GM18868 (cell line): ENCODE data around the gene MCC.

Experiments used
- ATAC-seq: cut with Tn5 transposase; IDR thresholded peaks from one replicate; pipeline ENCODE4 v1.9.1; 2021; ENCODE audit warnings: mild to moderate bottlenecking, moderate library complexity; ENCODE audit not compliant: unreplicated experiment

Gene MCC

DNA sequence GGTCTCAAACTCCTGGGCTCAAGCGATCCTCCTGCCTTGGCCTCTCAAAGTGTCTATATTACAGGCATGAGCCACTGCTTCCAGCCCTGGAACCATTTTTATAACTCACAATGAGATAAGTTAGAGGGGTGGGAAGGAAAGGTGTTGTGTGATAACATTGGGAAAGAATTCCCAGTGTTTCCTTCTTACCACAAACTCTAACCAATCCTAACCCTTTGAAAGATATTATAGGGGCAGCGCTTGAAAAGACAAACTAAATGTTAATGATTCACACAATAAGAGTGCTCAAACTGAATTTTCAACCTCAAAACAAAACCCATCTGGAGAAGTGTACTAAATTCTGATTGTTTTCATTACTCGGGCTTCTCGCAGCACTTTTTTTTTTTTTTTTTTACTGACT is 163.2 kb downstream of the MCC start:
- no peak for ATAC-seq

DNA sequence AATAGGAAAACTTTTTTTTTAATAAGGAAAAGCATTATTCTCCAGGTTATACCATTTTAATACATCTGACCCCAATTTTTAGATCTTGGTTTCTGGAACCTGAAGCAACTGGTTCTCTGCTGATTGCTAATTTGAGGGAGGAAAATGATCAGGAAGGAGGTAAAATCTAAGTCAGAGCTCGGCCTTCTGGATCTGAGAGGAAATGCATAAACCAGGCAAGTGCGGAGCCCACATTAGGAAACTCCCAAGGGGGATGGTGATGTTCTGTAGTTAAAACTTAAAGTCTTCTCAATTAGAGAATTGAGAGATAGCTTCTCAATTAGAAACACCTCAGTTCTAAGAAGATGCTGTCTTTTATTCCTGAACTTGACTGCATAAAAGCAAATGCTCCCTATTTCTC is 167.0 kb downstream of the MCC start:
- ATAC-seq: no peak

DNA sequence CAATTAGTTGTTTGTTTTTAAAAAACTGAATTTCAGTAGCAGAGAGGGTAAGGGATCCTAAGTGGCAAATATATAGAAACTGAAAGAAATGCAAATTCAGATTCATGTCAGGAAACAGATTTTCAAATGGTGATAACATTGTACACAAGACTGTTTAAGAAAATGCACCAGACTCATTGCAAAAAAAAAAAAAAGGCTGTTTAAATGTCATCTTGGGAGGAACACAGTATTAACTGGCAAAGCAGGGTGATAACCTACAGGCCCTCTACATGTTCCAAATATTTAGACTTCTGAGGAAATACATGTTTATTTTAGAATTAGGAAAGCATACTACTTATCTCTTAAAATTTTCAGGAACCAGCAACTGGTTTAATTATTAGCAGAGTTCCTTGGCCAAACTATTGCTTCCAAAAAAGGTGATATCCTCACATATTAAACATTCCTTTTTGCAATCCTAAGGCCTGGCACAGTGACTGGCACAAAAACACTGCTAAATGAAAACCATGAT is 167.9 kb downstream of the MCC start:
- no peak for ATAC-seq

DNA sequence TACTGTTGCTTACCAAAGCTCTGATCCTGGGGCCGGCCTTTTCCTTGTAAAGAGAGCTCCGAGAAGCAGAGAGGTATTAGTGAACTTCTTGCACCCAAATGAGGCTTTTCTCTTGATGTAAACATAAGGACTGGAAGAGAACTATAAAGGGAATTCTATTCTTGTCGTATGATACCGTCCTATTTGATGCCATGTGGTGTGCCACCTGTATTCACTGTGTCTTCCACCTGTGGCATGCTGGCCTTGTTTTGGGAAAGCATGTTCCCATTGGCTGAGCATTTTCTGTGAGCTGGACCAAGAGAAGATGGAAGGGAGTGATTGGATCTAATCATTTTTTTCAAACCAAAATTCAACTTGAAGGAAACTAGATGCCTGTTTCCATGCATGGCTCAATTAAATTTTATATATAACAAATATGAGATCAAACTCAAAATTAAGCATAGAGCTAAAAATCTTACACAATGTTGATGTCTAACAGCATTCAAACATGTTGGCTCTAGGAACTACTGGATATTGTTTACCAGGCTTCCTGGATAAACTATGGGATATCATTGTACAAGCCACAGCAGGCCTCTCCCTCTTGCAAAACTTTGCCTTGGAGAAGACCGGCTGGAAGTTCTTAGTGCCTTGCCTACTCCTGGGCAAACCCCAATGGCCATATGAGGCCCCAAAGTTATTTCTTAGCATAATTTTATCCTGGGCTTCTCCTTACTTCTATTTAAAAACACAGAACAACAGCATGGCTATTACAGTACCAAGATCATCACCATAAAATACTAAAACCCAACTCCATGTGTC is 168.8 kb downstream of the MCC start:
- ATAC-seq: no peak

DNA sequence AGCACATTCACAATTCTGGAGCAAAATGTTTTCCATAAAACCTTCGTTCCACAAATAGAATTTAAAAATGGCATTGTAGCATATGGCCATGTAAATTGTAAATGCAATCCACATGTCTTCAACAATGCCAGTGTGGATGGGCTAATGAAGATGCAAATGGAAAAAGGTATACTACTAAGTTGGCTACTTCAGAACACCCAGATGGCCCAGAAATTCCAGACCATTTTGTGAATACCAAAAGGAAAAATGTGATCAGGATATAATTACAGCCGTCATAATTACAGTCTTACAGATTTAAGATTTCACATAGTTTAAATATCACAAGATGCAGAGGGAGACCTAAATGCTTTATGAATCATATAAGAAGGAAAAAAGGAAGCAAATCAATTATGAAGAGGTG is 170.6 kb downstream of the MCC start:
- ATAC-seq: no peak

DNA sequence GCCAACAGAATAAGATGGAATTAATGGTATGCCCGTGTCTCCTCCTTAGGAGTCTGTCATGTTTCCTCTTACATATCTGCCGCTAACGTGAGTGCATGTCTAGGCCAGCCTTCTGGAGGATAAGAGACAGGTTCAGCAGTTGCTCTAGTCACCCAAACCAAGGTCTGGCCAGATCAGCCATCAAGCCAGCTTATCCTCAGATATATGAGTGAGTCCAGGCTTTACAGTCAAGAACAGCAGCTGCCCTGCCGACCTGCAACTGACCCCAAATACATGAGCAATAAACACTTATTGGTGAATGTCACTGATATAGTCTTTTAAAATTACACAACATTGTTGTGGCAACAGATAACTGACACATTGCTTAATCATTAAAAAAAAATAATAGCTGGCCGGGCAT is 177.0 kb downstream of the MCC start:
- no peak for ATAC-seq

DNA sequence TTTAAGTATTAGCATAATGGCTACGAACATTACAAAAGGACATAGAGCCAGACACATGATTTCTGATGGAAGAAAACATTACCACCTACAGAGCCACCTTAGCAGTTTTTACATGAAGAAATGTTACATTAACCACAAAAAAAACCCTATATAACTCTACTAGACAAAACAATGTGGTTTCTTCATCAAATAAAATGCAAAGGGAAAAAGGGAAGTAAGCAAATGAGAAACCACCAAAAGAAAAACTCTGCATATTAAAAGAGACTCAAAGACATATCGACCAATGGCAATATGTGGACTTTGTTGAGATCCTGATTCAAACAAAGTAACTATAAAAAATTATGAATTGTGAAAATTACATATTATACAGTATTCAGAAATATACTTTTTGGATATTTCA is 186.1 kb downstream of the MCC start:
- no peak for ATAC-seq

DNA sequence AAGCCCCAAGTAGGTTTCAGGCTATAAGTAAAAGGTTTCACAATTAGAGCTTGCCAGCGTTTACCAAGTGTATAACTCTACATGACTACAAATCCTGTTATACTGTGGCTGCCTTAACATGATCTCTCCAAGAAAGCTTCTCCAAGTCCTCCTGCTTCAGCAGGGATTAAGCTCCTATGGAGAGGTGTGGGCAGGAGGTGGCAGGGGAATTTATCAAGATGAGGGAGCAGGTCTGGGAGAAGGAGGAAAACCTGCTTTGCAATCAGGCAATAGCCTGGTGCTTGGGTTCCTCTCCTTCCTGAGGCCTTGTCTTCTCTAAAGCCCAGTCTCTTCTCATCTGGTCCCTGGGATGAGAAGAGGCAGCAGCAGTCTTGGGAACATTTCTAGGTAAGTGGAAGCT is 188.7 kb downstream of the MCC start:
- ATAC-seq: no peak

DNA sequence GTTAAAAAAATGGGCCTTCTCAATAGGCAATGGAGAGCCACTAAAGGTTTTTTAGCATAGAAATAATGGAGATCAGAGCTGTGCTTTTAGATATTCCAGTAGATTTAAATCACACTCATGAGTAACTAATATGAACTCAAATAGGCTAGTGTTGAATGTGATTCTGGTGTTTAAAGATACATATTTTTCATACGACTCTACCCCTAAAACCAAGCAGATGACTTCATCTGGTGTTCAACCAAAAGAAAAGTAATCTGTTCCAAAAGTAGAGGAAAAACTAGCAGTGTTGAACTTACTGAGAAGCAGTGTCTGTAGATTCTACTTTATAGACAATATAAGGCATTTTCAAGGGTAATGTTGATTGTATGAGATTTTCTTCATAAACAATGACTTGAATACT is 191.6 kb downstream of the MCC start:
- ATAC-seq: no peak

DNA sequence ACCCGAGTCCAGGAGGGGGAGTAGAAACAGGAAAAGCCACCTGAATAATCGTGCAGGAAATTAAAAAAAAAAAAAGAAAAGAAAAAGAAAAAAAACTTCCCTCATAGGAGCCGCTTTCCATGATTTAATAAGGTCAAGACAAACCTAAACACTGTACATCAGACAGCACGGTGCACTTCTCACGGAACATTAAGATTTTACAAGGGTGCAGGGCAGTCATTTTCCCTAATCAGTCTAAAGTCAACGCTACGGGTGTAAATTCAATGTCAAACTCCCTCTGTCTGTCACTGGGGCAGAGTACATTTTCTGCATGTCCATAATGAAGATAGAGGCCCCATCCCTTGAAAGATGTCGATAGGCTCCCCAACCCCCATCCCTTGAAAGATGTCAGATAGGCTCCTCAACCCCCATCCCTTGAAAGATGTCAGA is 193.1 kb downstream of the MCC start:
- ATAC-seq: no peak

DNA sequence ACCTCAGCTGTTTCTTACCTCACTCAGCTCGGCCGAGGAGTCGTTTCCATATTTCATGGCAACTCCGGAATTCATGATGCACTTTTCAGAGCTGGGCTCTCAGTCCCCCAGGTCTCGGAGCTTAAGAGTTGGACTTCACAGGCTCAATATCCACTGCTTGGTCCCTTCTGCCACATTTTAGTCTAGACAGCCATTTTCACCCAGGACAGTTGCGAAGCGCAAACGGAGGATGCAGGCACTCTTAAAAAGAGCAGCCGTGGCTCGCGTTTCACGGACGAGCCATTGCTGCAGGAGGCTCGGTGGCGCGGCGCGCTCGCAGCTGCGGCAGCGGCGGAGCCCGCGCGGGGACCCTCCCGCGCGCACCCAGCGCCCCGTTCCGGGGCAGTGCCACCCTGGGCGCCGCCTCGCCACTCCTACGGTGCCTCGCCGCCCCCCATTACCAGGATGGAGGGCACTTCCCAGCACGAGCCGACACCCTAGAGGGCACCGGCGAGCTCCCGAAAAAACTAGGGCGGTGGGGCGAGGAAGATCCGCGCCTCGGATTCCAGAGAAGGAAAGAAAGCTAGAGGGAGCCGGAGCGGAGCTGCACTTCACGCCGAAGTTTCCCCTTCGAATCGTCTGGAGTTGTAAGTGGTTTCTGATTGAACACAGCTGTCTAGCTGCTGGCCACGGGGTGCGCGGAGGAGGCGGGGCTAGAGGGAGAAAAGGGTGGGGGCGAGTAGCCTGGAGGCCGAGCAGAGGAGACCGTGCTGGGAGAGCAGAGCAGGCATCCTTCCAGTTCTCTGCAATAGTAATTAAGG is 193.7 kb downstream of the MCC start:
- ATAC-seq: peak; percentile 97

DNA sequence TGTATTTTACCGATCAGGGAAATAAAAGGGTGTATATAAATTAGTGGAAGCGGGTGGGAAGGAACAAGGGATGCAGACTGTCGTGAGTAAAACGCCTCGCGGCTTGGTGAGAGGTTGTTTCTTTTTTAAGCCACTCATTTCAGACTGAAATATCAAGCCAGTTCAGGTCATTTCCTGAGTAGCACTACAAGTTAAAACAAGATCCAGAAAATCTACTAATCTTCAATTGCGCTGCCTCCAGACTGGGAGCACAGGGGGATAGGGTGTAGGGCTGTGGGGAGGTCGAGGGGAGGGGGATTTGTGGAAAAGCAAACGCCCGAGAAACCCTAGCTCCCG is 194.3 kb downstream of the MCC start:
- ATAC-seq: peak; percentile 21

DNA sequence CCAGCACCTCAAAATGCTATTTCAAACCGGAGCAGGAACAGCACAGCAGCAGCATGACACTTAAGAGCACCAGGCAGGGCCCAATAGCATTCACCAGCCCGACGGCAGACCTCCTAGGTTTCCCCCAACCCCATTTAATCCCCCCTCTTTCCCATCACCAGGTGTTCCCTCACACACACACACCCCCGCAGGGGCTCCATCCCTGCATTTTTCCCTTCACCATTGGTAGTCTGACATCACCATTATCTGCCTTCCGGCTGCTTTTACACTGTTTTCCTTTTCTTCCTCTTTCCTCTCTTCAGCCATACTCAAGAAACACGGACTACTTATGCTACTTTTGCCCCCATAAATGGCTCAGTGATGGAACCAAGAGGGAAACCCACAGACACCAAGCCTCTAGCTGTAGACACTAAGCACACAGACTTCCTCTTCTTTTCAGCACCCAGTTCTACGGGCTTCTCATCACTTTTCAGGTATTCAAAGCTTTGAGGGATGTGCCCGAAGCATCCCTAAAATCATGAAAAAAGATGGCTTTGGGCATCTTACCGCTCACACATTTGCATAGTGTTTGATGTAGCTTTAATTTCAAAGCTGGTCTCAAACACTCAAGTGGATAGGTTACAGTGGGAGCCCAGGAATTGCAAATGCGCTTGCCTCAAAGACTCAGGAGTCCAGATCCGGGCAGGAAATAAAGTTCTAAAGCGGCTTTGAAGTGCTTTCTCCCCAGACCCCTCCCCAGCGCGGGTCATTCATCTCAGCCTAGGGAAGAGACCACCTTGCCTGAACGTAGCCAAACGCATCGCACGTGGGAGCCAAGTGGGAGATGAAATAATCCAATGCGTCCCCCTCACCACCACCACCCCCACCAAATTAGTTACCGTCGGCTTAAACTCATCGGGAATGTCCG is 194.9 kb downstream of the MCC start:
- no peak for ATAC-seq

DNA sequence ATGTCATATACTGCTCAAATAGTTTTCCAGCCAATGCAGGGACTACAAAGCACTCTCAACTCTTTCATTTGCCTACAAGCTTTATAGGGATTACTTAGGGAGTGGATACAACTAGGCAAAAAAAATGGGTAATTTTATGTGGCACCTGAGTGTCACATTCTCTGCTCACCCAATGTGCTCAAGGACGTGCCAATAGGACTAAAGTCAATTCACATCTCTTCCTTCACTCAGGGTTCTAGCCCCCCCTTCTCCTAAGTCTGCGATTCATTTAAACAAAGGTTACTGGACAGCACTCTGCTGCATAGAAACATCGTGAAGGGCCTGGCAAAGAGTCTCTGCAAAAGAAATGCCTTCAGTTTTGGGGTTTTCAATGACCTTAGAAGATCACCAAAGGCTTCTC is 195.8 kb downstream of the MCC start:
- no peak for ATAC-seq

DNA sequence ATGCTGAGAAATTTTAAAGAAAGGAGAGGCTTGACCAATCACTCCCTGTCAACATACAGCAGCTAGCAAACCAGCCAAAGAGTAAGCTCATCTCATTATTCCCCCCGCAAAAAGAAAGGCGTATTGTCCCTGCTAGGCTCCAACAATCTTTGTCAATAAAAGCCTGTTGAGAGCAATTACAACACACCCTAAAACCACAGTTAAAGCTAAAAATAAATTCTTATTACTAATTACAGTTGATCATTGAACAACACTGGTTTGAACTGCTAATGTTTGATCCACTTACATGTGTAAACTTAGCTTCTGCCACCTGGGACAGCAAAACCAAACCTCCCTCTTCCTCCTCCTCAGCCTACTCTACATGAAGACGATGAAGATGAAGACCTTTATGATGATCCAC is 204.7 kb downstream of the MCC start:
- no peak for ATAC-seq

DNA sequence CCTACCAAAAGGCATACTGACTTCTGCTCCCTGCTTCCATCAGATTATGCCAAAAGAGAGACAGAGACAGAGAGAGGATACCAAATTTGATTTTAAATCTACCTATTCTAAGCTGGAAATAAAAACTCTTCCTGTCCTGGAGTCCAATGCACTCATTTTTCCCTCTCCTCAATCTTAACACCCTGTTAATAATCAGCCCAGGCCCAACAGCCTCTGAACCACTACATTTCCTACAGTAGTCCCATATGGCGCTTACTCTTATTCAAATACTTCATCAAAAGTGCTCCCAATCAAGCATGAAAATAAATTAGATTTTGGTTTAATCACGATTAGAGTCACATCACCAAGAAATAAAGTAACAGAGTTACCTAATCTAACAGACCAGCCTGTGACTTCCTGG is 205.8 kb downstream of the MCC start:
- ATAC-seq: no peak

DNA sequence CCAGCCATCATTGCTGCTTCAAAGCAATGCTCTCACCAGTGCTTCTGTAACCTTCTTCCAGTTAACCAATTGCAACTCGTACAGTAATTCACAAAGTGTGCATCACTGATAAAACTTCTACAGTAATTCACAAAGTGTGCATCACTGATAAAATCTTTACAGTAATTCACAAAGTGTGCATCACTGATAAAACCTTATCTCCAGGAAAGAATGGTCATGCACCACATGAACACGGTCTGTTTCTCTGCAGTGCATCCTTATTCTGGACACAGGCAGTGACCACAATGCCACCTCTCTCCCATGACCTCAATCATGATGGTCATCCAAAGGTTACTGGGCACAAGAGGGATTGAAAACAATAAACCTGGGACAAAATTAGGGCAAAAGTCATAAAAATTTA is 207.1 kb downstream of the MCC start:
- ATAC-seq: no peak

DNA sequence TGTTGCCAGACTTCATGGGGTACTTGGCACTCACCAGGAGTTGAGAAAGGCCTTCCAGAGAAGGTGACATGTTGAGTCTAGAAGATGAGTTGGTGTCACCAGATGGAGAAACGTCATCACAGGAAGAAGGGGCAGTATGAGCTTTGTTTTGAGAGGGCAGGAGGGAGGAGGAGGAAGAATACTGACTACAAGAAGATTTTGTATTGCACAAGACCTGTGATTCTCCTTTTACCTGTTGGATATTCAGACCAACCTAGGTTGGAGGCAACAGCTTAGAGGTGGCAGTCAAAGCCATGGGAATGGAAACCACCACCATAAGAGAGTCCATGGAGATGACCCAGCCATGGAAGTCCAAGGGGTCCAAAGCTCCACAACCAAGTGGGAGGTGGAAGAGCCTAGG is 207.7 kb downstream of the MCC start:
- no peak for ATAC-seq

DNA sequence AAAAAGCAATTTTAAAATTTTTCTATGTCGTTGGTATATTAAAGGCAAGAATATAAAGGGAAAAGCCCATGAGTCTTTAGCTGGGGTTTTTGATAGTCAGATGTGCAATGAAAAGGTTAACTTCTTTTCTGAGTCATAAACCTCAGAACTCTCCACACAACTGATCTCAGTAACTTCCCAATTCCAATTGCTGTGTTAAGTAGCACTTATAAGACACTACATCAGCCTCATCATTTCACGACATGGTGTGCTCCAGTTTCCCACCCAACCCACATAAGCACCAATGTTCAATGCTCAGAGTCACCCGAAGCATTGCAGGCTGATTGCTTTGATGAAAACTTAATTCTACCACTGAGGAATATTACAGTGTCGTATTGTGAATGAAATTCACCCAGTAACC is 209.3 kb downstream of the MCC start:
- peak; percentile 65 for ATAC-seq

DNA sequence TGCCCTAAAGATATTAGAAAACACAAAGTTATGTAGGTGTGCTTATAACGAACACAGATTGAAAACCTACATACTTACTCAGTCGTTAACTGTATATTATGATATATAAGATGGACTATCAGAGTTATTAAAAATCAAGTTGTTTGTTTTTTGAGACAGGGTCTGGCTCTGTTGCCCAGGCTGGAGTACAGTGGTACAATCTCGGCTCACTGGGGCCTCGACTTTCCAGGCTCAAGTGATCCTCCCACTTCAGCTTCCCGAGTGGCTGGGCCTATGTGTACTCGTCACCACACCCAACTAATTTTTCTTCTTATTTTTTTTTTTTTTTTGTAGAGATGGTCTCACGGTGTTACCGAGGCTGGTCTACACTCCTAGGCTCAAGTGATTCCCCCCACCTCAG is 211.8 kb downstream of the MCC start:
- no peak for ATAC-seq

DNA sequence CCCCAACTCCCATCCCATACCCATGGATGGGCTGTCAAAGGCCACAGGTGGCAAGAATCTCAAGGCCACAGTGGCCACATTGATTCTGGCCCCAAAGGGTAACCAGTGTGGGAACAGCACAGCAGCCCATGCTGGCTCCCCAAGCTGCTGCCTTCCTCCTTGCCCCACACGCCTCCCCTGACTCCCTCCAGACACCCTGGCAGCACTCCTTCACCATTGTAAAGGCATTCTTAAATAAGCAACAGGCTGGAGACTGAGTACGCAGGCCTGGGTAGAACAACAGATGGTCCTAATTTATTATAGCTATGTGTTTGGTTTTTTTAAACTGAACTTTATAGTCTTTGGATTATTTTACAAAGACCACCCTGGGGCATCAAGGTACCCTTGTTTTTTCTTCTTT is 212.3 kb downstream of the MCC start:
- no peak for ATAC-seq
